ENCODE measurements around the gene CLASRP. TPM values are rescaled to one million over a fixed set of nuclear protein-coding genes. Genes with fewer than 3 reads are reported as not detected.

Gene CLASRP
- total and polyA plus RNA-seq, 2 of the 8 experiments (the other 6 are each of a cell fraction or from before 2014, with no cell fraction given), result 22.3 to 71.7 TPM

DNA sequence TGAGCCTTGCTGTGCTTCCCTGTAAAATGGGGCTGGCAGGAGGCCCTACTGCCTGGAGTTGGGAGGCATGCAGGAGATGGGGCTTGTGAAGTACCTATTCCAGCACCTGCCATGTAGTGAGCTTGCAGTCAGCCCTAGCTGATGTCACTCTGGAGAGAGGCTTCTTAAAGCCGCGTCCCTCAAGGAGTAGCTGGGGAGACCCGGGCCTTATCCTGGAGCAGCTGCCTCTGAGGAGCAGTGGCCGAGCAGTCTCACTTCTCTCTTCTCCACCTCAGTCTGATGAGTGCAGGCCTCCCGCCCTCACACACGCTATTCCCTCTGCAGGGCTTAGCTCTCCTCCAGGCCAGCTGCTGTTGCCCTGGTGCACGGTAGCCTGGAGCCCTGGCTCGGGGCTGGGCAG lies 18.0 kb downstream of the CLASRP start (continued):
- TF ChIP-seq RNF2 (IDR thresholded peaks at IDR 0.05; ENCODE audit: borderline replicate concordance, low read depth, low read length, missing control alignments, poor library complexity, severe bottlenecking) (no peak), SIN3A (conservative IDR thresholded peaks at IDR 0.05 in 1 of 2, IDR thresholded peaks at IDR 0.05 in 1 of 2; ENCODE audit: low read depth in 1 of 2, low read length in 2 of 2) (no peak), NANOG (IDR thresholded peaks at IDR 0.05; ENCODE audit: insufficient read depth, low read depth, low read length, poor library complexity, severe bottlenecking) (no peak), NRF1 (IDR thresholded peaks at IDR 0.05; ENCODE audit: low read depth, low read length) (no peak)

Data from H1 (cell line).